GM19023 (cell line): ENCODE measurements around the gene KRT14.
"Not testable (repeated sequence)": the region's sequence is repeated elsewhere in the genome, so short reads cannot be mapped to it uniquely, and the experiment has no call there.

Experiments
- ATAC-seq: cut with Tn5 transposase; IDR thresholded peaks from one replicate; pipeline ENCODE4 v1.9.1; 2021; ENCODE audit warnings: mild to moderate bottlenecking, moderate library complexity; ENCODE audit not compliant: unreplicated experiment

Gene KRT14

DNA sequence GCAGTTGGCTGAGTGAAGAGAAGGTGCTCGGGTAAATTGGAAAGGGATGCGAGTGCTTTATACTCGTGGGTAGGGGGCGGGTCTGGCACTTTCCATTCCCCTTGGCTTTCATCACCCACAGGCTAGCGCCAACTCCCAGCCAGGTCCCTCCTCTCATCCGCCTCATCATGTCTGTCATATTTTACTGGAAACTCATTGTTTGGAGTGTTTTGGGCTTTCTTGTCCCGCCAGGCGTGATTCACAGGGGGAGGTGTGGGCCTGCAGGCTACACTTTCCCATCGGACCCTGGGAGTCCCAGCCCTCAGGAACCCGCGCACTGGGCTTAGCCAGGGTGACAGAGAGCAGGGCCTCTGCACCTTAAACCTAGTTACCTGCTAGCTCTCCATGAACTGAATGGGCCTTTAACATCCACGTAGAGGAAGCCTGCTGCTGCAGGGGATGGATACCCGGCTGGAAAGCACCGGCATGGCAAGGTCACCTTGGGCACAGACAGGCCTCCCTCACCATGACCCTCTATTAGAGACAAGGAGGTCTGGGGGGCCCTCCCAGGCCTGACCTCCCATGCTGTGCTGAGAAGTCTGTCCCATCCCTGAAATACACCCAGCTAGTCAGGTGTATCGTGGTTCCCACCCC, at the start of gene KRT14:
KRT14 (minus strand) TSS at position 33 of the 633 bp plus-strand sequence. CDS start 61 bp downstream, outside the sequence.
- ATAC-seq = no peak

DNA sequence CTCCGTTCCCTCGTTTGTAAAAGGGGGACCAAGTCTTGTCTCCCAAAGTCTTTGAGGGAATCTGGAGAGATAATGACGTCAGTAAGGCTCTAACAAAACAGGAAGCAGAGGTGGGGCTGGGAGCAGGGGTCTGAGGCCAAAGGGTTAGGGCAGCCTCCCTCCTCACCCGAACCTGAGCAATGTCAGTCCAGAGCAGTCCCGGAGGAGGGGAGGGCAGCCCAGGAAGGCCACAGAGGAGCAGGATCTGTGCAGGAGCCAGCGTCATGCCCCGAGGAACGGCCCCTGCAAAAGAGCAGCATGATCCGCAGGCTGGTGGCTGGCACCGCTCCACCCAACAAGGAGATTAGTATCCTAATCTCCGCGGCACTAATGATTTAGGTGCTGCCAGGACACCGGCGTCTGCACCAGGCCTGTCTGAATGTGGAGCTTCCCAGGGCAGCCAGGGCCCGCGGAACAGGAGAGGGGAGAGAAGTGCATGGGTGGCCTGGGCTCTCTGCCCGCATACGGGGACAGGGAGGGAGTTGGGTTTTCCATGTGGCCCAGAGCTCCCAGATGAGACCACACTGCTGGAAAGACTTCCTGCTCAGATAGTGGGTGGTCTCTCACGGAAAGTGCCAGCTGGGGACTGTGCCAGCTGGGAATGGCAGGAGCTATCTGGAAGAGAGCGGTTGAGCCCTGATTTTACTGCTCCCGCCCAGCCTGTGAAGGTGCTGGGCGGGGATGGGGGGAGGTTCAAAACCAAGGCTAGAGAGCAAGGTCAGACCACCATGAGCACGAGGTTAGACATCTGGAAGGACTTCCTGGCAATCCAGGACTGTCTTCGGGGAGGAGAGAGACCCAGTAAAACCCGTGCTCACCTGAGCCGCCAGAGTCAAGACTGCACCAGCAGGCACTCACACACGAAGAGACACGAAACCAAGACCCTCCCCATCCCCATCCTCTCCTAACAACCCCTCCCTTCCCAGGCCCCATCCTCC, 48.7 kb upstream of the KRT14 start:
- no peak for ATAC-seq

DNA sequence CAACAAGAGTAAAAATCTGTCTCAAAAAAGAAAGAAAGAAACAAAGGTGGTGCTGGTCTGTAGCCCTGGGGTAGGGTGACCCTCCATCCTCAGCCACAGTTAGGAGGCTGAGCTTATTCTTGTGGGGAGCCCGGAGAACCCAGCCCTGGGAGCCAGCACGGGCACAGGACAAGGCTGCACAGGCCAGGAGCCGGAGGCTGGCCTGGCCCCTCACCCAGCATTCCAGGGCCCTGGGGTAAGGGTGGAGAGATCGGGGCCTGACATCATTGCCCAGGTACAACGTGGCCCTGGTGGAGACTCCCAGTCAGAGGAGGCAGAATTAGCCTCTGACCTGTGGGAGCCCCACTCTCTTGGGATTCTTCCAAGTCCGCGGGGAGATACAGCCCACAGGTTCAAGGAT, 47.9 kb upstream of the KRT14 start:
- no peak for ATAC-seq

DNA sequence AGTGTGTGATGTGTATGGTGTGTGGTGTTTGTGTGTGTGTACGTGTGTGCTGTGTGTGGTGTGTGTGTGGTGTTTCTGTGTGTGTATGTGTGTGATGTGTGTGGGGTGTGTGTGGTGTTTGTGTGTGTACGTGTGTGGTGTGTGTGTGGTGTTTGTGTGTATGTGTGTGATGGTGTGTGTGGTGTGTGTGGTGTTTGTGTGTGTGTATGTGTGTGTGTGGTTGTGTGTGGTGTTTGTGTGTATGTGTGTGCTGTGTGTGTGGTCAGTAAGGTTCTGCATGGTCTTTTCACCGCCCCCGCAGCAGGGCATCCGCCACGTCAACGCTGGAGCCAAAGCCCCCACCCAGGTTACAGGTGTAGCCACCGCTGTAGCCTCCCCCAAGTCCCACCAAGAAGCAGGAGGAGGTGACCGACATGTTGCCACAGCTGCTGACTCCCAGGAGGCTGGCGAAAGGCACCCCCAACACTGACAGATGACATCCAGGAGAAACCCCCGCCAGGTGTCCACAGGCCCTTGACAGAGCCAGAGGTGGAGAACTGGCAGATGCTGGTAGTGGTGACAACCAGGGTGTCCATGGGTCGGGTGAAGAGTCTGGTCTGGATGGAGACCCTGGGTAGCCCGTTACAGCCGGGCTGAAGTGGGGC, 47.0 kb upstream of the KRT14 start:
- no peak for ATAC-seq

DNA sequence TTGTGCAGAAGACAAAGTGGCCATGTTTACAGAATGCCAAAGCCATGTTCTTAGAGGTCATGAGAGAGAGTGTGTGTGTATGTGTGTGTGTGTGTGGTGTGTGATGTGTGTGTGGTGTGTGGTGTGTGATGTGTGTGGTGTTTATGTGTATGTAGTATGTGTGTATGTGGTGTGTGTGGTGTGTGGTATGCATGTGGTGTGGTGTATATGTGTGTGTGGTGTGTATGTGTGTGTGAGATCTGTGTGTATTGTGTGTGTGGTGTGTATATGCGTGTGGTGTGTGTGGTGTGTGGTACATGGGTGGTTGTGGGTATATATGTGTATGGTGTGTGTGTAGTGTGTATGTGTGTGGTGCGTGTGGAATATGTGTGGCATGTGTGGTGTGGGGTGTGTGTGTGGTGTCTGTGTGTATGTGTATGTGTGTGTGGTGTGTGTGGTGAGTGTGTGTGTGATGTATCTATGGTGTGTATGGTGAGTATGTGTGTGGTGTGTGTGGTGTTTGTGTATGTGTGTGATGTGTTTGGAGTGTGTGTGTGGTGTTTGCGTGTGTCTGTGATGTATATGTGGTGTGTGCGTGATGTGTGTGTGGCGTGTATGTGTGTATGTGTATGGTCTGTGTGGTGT, 45.9 kb upstream of the KRT14 start:
- no peak for ATAC-seq

DNA sequence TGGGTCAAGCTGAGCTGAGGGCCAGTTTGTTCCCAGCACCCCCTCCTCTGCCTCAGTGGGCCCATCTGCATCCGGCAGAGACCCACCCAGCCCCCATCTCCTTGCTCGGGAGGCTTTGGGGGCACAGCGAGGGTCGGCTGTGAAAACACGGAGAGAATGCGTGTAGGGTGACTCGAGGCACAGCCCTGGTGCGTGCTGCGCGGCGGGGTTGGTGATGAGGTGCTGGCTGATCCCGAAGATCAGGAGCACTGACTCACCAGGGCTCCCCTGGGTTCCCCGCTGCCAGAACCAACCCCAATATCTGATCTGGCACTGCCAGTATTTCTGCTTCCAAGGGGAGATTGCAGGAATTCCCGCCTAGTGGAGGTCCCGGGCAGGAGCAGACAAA, 45.2 kb upstream of the KRT14 start:
- no peak for ATAC-seq

DNA sequence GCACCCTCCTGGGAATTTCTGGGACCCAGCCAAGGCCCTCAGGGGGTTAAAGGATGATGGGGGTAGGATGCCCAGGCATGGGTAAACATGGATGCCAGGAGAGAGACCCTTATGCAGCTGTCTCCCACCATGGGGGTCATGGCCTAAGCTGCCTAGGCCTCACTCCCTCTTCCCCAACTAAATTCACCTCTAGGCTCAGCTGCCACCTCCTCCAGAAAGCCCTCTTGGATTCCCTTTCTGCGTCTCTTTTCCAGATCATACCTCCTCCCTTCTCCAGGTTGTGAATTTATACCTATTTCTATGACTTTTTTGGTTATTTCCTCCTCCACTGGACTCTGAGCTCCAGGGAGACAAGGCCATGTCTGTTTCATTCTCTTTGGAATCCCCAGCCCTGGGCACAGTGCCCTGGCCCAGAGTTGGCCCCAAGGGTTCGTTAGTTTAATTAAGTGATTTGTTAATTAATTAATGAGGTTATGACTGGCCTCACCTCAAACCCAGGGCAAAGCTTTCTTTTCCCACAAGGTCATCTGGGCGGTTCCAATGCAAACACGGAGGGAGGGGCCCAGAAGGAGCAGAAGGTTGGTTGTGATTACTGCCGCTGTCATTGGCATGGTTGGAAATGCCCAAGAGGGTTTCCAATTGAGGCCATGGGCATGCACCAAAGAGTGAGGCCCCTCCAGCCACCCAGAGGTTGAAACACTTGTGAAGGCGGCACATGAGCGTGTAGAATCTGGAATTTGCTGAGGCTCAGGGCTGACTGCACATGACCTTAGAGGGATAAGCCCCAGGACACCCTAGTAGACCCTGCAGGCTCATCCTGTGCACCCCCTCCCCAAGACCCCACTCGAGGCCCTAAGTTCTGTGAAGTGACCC, 44.6 kb upstream of the KRT14 start:
- no peak for ATAC-seq

DNA sequence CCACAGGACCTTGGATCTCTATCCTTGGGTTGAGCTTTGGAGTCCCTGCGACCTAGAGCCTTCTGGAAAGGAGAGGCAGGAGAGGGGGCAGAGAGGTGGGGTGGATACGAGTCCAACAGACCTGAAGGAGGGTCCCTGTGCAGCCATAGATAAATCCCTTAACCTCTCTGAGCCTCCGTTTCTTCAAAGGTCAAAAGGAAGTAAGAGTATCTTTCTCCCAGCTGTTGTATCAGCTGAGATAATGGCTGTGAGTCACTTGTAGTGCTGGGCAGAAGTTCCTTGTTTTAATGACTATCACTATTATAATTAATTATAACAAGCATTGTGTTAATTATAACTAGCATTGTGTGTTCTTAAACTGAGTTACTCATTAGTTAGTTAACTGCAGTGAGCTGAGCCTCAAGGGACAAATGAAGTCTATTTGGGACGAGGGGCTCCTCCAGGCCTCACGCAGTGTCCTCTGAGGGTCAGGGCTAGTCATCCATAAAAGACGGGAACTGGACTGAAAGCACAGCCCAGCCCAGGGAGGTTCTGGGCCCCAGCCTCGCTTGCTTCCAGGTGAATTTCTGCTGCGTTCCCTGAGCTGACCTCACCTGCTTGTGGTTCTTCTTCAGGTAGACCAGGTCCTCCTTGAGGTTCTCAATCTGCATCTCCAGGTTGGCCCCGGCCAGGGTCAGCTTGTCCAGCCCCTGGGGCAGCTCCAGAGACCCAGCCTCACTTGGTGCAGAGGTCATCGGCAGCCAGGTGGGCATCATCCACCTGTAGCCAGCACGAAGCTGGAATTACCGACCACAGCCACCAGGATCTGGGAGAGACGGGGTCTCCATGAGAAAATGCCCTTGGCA, 43.4 kb upstream of the KRT14 start:
- ATAC-seq = no peak

DNA sequence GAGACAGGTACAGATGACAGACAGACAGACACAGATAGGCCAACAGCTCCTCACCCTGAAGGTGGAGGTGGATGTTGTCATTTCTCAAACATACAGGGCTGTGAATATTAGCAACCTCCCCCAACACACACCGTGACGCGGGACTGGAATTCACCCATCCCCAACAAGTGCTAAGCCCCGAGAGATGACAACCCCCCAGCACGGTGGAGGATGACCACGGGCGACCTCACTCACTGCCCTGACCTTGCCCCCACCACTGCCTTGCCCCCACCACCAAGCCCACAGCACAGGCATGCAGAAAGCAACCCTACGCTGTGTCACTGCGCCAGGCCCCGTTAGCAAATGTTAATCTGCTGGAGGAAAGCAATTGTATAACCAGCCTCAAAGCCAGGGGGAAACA, 42.6 kb upstream of the KRT14 start:
- no peak for ATAC-seq

DNA sequence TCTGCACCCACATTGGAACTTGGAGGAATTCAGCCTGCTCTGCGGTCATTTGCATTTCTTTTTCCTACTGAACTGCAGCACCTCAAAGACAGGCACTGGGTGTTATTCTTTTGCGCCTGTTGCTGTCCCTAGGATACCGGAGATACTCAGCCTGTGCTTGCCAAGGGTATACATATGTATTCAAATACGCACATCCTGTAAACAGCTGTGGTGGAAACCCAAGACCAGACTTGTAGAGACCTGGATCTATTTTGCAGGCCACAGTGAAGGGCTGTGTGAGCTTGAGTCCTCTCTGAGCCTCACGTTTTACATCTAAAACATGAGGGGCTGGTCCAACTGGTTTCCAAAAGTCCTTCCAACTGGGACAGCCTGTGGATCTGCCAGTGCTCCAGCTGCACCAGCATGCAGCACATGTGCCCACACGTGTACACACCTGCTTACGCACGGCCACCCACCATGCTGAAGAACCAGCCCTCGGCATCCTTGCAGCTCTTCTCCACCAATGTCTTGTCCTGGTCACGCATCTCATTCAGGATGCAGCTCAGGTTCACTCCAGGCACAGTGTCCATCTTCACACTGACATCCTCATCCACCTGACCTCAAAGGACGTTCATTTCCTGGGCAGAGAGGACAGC, 42.0 kb upstream of the KRT14 start:
- ATAC-seq = not testable (repeated sequence)

DNA sequence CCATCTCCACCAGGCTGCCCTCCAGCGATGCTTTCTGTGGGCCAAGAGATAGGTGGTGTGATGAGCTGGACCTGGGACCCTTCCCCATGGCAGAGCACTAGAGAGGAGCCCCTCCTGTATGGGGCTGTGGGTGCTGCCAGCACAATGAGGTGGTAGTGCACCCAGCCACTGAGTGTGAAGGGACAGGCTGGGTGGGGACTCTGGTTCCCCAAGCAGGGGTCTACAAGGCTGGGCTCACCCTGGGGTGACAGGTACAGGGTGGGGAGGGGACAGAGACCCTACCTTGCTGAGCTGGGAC, 41.3 kb upstream of the KRT14 start:
- ATAC-seq = not testable (repeated sequence)

DNA sequence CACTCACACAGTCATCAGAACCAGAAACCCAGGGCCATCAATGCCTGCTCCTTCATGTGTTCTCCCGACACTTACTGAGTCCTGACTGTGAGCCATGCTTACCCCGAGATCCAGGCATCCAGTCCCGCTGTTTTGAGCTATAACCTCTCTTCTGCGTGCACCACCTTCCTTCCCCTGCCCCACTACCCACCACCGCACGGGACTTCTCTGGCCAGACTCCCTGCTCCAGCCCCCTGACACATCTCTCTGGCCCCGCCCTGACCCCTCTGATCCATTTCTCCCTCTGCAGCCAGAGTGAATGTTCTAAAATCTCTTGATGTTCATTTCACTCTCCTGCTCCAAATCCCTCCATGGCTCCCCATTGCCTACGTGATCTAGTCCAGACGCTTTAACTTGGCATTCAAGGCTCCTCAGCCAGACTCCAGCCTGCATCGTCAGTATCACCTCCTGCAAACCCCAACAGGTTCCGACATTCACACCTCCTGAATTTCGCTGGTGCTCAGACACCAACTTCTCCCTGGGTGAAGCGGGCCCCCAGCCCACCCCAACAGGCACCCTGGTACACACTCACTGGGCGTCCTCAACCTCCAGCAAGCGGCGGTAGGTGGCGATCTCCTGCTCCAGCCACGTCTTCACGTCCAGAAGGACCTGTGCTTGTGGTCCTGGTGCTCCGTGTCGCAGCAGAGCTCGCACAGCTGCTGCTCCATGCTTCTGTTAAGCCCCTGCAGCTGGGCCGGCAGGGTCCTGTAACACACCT, 40.8 kb upstream of the KRT14 start:
- no peak for ATAC-seq

DNA sequence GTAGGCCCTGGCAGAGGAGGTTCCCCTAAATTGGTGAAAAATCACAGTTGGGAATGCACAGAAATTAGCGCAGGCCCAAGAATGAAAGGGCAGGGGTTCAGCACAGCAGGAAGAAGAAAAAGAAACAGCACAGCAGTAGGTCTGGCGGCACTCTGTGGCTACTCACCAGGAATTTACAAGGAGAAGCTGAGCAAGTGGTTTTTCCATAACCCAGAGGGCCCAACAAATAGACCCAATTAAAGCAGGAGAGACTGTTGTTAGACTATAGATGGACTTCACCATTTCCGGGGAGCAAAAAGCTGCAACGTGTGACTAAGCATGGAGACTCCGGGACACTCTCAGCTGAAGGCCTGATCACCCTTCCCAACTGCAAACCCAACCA, 40.2 kb upstream of the KRT14 start:
- ATAC-seq = not testable (repeated sequence)

DNA sequence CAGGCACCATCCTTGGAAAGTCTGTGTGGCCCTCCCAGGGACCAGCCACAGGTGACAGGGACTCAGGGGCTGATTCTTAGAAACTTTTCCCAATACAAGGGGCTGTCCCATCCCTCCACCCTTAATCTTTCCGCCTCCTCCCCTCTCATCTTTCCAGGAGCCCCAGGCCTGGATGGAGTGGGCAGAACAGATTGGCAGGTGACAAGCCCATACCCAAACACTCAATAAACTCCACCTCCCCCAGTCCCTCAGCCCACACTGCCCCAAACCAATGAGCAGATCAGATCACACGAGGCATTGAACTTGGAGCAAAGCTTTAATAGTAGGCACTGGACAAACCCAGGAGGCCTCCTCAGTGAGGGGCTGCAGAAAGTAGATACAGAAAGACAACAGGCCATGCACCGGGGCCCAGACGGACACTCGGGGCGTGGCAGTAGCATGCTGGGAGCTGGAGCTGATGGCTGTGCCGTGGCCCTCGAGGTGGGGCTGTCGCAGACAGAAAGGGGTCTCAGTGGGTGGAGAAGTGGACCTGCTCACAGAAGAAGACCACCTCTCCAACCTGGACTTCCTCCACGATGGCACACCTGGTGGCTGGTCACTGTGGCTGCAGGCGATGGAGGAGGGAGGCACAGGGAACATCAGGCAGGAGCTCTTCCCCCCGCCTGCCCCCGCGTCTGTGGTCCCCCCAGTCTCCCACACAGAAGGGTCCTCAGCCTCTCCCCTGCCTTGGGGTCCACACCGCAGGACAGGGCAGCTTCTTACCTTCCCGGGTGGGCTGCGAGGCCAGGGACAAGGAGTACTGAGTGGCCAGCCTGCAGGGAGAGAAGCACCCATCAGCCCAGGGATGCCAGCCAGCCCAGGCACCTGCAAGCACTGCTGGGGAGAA, 39.6 kb upstream of the KRT14 start:
- not testable (repeated sequence) for ATAC-seq

DNA sequence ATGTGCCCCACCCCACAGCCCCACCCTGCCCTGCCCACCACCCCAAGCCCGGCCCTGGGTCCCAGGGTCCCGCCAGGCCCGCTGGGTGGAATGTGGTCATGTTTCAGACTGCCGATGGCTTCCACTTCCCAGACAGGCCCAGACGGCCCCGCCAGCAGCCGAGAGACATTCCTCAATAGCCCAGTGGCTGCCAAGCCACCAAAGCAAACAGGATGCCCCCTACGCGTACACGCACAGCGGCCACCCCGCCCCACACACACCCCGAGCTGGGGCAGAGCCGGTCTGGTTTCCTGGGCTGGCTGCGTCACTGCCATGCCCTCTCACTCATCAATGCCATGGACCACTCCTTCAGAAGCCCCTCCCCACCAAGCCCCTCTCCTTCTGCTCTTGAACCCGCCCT, 38.9 kb upstream of the KRT14 start:
- no peak for ATAC-seq

DNA sequence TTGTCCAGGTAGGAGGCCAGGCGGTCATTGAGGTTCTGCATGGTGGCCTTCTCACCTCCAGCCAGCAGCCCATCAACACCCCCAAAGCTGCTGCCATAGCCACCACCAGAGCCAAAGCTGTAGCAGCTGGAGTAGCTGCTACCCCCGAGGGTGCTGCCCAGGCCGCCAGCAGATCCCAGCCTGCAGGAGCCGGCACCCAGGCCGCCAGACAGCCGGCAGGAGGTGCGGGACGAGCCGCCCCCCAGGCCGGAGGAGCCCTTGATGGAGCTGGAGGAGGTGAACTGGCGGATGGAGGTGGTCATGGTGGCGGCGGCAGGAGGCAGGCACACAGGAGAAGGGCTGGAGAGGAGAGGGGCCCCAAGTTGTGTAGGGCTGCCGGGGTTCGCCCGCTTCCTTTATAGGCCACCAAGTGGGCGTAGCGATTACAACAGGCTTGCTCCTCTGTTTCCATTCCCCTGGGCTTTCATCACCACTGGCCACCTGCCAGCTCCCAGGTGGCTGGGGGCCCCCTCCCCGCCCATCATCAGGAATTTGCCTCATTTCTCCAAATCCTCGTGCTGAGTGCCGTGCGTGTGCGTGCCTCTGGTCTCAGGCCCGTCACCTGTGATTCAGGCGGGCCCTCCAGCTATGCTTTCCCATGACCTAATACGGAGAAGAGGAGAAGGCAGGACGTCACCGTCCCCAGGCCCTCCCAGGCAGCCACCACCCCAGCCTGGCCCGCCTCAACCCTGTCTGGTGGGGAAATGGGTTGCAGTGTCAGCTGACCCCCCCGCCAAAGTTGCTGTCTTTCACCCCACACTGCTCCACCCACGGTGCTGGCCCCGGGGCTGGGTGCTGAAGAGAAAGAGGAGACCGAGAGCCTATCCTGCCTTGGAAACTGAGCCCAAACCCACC, 37.8 kb upstream of the KRT14 start, which contains the start of gene KRT17:
KRT17 (minus strand) TSS at position 368 of the 894 bp plus-strand sequence; CDS start at position 302, 66 bp downstream.
- no peak for ATAC-seq
